HepG2 (cell line): ENCODE results near the gene EOLA2. TPM values are rescaled to one million over a fixed set of nuclear protein-coding genes. Genes with fewer than 3 reads are reported as not detected.

Source experiments
- ATAC-seq: fragments of 200-7000 bp; cut with Tn5 transposase; 3 replicates; pipeline ENCODE4 v1.9.1; 2020; ENCODE audit warnings: mild to moderate bottlenecking, moderate library complexity
- BruUV-seq: library from RNA; stranded (reverse); fragments of 400-500 nt; replicated peaks from 2 replicates; lab custom pipeline; 2021; lab: Mats Ljungman, UMichigan
- CTCF ChIA-PET: fragments of 300-600 bp; formaldehyde crosslinking; extraction: SDS; loops from one replicate; lab custom pipeline; 2021; ENCODE audit warnings: low total read pairs, inconsistent platforms, low intra/inter-chr PET ratio; lab: Yijun Ruan, JAX
- POLR2A ChIA-PET: fragments of 350-600 bp; sonication (Branson Sonifier 250); formaldehyde crosslinking; loops from one replicate; lab custom pipeline; 2020; ENCODE audit warnings: antibody characterized with exemption, inconsistent platforms; lab: Yijun Ruan, JAX
- DNase-seq: peaks from one replicate; pipeline ENCODE4 v3.0.0-alpha.2; 2015; ENCODE audit warnings: low spot score
- FAIRE-seq: peaks from 3 replicates; lab custom pipeline; 2011; peaks lifted over from hg19 to GRCh38; lab: Jason Lieb, UNC
- H2AFZ ChIP-seq: one replicate; pipeline ENCODE4 v1.6.1; 2011; ENCODE audit warnings: low read length, inconsistent platforms
- H3K27ac ChIP-seq: fragments of 300-600 bp; 3 replicates; pipeline ENCODE4 v1.8.0; 2011; ENCODE audit warnings: mixed run types, mild to moderate bottlenecking, mixed read lengths, low read length, inconsistent platforms; ENCODE audit not compliant: insufficient read depth; ENCODE audit errors: extremely low read length
- H3K27me3 ChIP-seq, 2 experiments: fragments of 200-600 bp in 1 of 2; 2 replicates in 1 of 2; 3 replicates in 1 of 2; pipeline versions ENCODE4 v1.6.0 to v1.8.0; 2011; ENCODE audit warnings: low read length in 2 of 2, mild to moderate bottlenecking in 2 of 2, moderate library complexity in 2 of 2, inconsistent platforms in 1 of 2; ENCODE audit not compliant: insufficient read depth in 2 of 2, control insufficient read depth in 1 of 2
- H3K36me3 ChIP-seq, 2 experiments: fragments of 200-600 bp in 1 of 2; replicated peaks in 1 of 2; 2 replicates in 1 of 2; 3 replicates in 1 of 2; pipeline versions ENCODE4 v1.5.1 to v1.8.0; 2011; ENCODE audit warnings: low read length in 2 of 2, inconsistent platforms in 1 of 2; ENCODE audit not compliant: insufficient read depth in 2 of 2, control insufficient read depth in 1 of 2
- H3K4me1 ChIP-seq: 2 replicates; pipeline ENCODE4 v1.5.1; 2012; ENCODE audit warnings: low read length, inconsistent platforms; ENCODE audit not compliant: insufficient read depth
- H3K4me2 ChIP-seq: 2 replicates; pipeline ENCODE4 v1.6.0; 2011; ENCODE audit warnings: low read depth, low read length, inconsistent platforms
- H3K4me3 ChIP-seq, 3 experiments: fragments of 200-600 bp in 1 of 3; sonication (generic), shearing (Covaris generic) in 1 of 3; replicated peaks in 1 of 3; 2 replicates each; pipeline ENCODE4 v1.5.1; 2011 to 2016; ENCODE audit warnings: low read length in 3 of 3, inconsistent platforms in 2 of 3, low read depth in 2 of 3, mild to moderate bottlenecking in 2 of 3, control low read depth in 1 of 3, mixed read lengths in 1 of 3; ENCODE audit not compliant: insufficient read depth in 1 of 3
- H3K79me2 ChIP-seq: one replicate; pipeline ENCODE4 v1.6.1; 2011; ENCODE audit warnings: low read length, inconsistent platforms; ENCODE audit not compliant: insufficient read depth
- H3K9ac ChIP-seq: 2 replicates; pipeline ENCODE4 v1.6.0; 2011; ENCODE audit warnings: mild to moderate bottlenecking, low read depth, low read length, inconsistent platforms; ENCODE audit not compliant: insufficient read depth
- H3K9me3 ChIP-seq: 2 replicates; pipeline ENCODE4 v1.5.1; 2012; ENCODE audit warnings: mild to moderate bottlenecking, low read length
- H4K20me1 ChIP-seq: 2 replicates; pipeline ENCODE4 v1.6.0; 2011; ENCODE audit warnings: inconsistent platforms, mild to moderate bottlenecking, low read length, moderate library complexity; ENCODE audit not compliant: insufficient read depth
- AHDC1 ChIP-seq: sonication (generic); formaldehyde crosslinking; IDR thresholded peaks from 2 replicates; pipeline ENCODE4 v1.5.1; 2020; ENCODE audit warnings: mild to moderate bottlenecking, missing genetic modification reagents, borderline replicate concordance
- FOXO4 ChIP-seq: sonication (generic); formaldehyde crosslinking; conservative IDR thresholded peaks from 2 replicates; pipeline ENCODE4 v1.8.1; 2023; ENCODE audit warnings: missing genetic modification reagents
- GLMP ChIP-seq: sonication (generic); formaldehyde crosslinking; IDR thresholded peaks from 2 replicates; pipeline ENCODE4 v1.9.0; 2021; ENCODE audit warnings: missing genetic modification reagents, mild to moderate bottlenecking, borderline replicate concordance
- ZHX2 ChIP-seq, 2 experiments: sonication (generic) in 1 of 2; formaldehyde crosslinking in 1 of 2; IDR thresholded peaks; 2 replicates each; pipeline versions ENCODE4 v1.6.1 to v1.9.0; 2014 to 2022; ENCODE audit warnings: antibody characterized with exemption in 1 of 2, borderline replicate concordance in 1 of 2, inconsistent platforms in 1 of 2, low read depth in 1 of 2, missing genetic modification reagents in 1 of 2
- ZNF260 ChIP-seq: sonication (generic); formaldehyde crosslinking; IDR thresholded peaks from 2 replicates; pipeline ENCODE4 v1.4.0; 2020; ENCODE audit warnings: missing genetic modification reagents, low read depth, mild to moderate bottlenecking, borderline replicate concordance
- ZSCAN9 ChIP-seq: IDR thresholded peaks from 2 replicates; pipeline ENCODE4 v1.6.1; 2016; ENCODE audit warnings: borderline replicate concordance
- WGBS: methylation state at CpG from one replicate; pipeline ENCODE4 v1.1.6; 2017; ENCODE audit warnings: low lambda C conversion rate; 5-methylcytosine and 5-hydroxymethylcytosine counted together
- in situ Hi-C: cut with HindIII; loops from 2 replicates; pipeline ENCODE4 v1.10.0; 2017; ENCODE audit warnings: low pct_unique_long_range_greater_than_20kb; ENCODE audit not compliant: extremely low pct_ligation_motif_present
- intact Hi-C: fragments of 100-400 bp; cut with micrococcal nuclease; formaldehyde crosslinking; loops from one replicate; pipeline ENCODE4 v1.10.0; 2022; ENCODE audit not compliant: unreplicated experiment
- polyA plus RNA-seq, 8 experiments: library from polyadenylated mRNA; depleted of rRNA in 3 of 8; stranded (reverse) in 7 of 8; unstranded in 1 of 8; fragments of >200 nt; fragmentation: Illumina TruSeq in 4 of 8; extraction: Trizol in 4 of 8; gene quantifications; 2 replicates each; pipeline versions ENCODE4 v1.2.1 to v1.2.3, GENCODE V29; 2011 to 2016; ENCODE audit warnings: low read depth in 4 of 8, missing spikeins in 1 of 8, mixed read lengths in 1 of 8; ENCODE audit not compliant: insufficient read depth in 1 of 8
- total RNA-seq, 5 experiments: library from RNA; depleted of rRNA; stranded (reverse); fragments of >200 nt; fragmentation: Illumina TruSeq; extraction: Trizol; gene quantifications; 2 replicates each; pipeline ENCODE4 v1.2.3, GENCODE V29; 2016; ENCODE audit warnings: low read depth in 1 of 5
- TF ChIP-seq, protein P1 (sequence below): sonication (generic); formaldehyde crosslinking; IDR thresholded peaks from 2 replicates; pipeline ENCODE4 v1.4.0; 2020; ENCODE audit warnings: missing genetic modification reagents
- TF ChIP-seq, protein P2 (sequence below): sonication (generic); formaldehyde crosslinking; IDR thresholded peaks from 2 replicates; pipeline ENCODE4 v1.4.0; 2020; ENCODE audit warnings: mild to moderate bottlenecking, missing genetic modification reagents

The EOLA2 gene
- total and polyA plus RNA-seq, 2 of the 13 experiments (the other 11 are each of a cell fraction or from before 2014, with no cell fraction given), result 20.4 to 22.0 TPM

GRCh38 chrX:149948016-149948415 lies 9.7 kb upstream of the EOLA2 start:
- POLR2A ChIA-PET, result no interaction called here
- whole genome bisulfite sequencing, result 83% methylated on average over 3 of the region's 3 CpGs
- TF ChIP-seq GLMP (CRISPR knock-in tag), result no peak
- TF ChIP-seq, protein P1, sequence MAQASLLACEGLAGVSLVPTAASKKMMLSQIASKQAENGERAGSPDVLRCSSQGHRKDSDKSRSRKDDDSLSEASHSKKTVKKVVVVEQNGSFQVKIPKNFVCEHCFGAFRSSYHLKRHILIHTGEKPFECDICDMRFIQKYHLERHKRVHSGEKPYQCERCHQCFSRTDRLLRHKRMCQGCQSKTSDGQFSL (CRISPR knock-in tag), result no peak
- no peak for TF ChIP-seq ZHX2 (IDR thresholded peaks at IDR 0.05; ENCODE audit: low read depth)
- no peak for TF ChIP-seq ZHX2 (CRISPR knock-in tag; IDR thresholded peaks at IDR 0.05; ENCODE audit: borderline replicate concordance)
- TF ChIP-seq, protein P2, sequence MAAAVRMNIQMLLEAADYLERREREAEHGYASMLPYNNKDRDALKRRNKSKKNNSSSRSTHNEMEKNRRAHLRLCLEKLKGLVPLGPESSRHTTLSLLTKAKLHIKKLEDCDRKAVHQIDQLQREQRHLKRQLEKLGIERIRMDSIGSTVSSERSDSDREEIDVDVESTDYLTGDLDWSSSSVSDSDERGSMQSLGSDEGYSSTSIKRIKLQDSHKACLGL, result no peak
- no peak for TF ChIP-seq FOXO4 (CRISPR knock-in tag)
- no peak for TF ChIP-seq ZNF260 (CRISPR knock-in tag)
- TF ChIP-seq ZSCAN9 (CRISPR knock-in tag), result no peak
- no peak for TF ChIP-seq AHDC1 (CRISPR knock-in tag)

More at GRCh38 chrX:149948016-149948415, 9.7 kb upstream of the EOLA2 start:
- no peaks in the 10 kb centered on the region for H3K79me2 ChIP-seq
- no peak overlapping the region for H3K27ac ChIP-seq
- H3K4me3 ChIP-seq, result no peak overlapping the region
- in situ Hi-C loops, result no loop called here
- no peaks in the 10 kb centered on the region for H3K27me3 ChIP-seq
- no peaks in the 10 kb centered on the region for H3K4me1 ChIP-seq
- DNase-seq (no peak), FAIRE-seq (no peak), ATAC-seq (no peak)
- H3K9me3 ChIP-seq, result no peaks in the 10 kb centered on the region
- no peaks in the 10 kb centered on the region for H4K20me1 ChIP-seq
- H3K9ac ChIP-seq, result no peak overlapping the region
- CTCF ChIA-PET, result no interaction called here
- no peak overlapping the region for H3K4me2 ChIP-seq
- no TSS peak for BruUV-seq
- no peaks in the 10 kb centered on the region for H3K36me3 ChIP-seq
- no peak overlapping the region for H2AFZ ChIP-seq
- intact Hi-C loops, result no loop called here
